Thoracic aorta (tissue), 2 donors: Measurements from ENCODE around the gene IL36RN. TPM values are rescaled to one million over a fixed set of nuclear protein-coding genes. Genes with fewer than 3 reads are reported as not detected.

ENCODE experiments used
- ATAC-seq: fragments of 150-250 bp; one replicate; pipeline ENCODE4 v1.8.0; 2017; ENCODE audit warnings: low read depth; ENCODE audit not compliant: insufficient number of reproducible peaks, low FRiP score
- DNase-seq: peaks from one replicate; pipeline ENCODE4 v3.0.0-alpha.2; 2020; ENCODE audit warnings: low spot score
- H3K27ac ChIP-seq, 2 donors: fragments of 200-600 bp; sonication (generic); 1 replicate in 1 of 2; 2 replicates in 1 of 2; pipeline ENCODE4 v1.5.1; 2016; ENCODE audit warnings: mild to moderate bottlenecking in 2 of 2, moderate library complexity in 2 of 2
- H3K27me3 ChIP-seq: fragments of 200-600 bp; sonication (generic); replicated peaks from 2 replicates; pipeline ENCODE4 v1.6.0; 2016; ENCODE audit warnings: mild to moderate bottlenecking; ENCODE audit not compliant: insufficient read depth
- H3K36me3 ChIP-seq: fragments of 200-600 bp; sonication (generic); one replicate; pipeline ENCODE4 v1.5.1; 2016
- H3K4me1 ChIP-seq, 2 donors: fragments of 200-600 bp; sonication (generic); 1 replicate in 1 of 2; 2 replicates in 1 of 2; pipeline versions ENCODE4 v1.5.1 to v1.6.0; 2016; ENCODE audit warnings: low read depth in 2 of 2, mild to moderate bottlenecking in 1 of 2; ENCODE audit not compliant: control insufficient read depth in 1 of 2
- H3K4me3 ChIP-seq: fragments of 200-600 bp; sonication (generic); 2 replicates; pipeline ENCODE4 v1.5.1; 2016; ENCODE audit warnings: mild to moderate bottlenecking
- H3K9me3 ChIP-seq: fragments of 200-600 bp; sonication (generic); 2 replicates; pipeline ENCODE4 v1.5.1; 2016
- CTCF ChIP-seq: fragments of 200-600 bp; sonication (generic); IDR thresholded peaks from one replicate; pipeline ENCODE4 v1.5.1; 2019; ENCODE audit warnings: antibody characterized with exemption
- total RNA-seq, 2 donors: library from RNA; depleted of rRNA; stranded (reverse); fragments of >200 nt; gene quantifications; one replicate each; pipeline versions ENCODE4 v1.1.0 to v1.2.3, GENCODE V29; 2016

The IL36RN gene
- total RNA-seq, 2 donors from 2014 or later = not detected

DNA sequence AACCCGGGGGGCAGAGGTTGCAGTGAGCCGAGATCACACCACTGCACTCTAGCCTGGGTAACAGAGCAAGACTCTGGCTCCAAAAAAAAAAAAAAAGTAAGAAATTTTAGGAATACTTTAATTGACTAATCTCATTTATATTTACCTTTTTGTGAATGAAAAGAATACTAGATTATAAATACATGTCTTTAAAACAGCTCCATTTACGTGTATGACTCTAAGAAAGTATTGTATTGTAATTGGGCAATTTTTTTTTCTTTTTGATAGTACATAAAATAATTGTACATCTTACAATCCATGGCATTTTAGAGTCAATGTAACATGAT lies 45.7 kb upstream of the IL36RN start:
- DNase-seq (no peak), ATAC-seq (no peak)
- no peaks in the 10 kb centered on the region for H3K9me3 ChIP-seq
- H3K36me3 ChIP-seq = no peaks in the 10 kb centered on the region
- no peaks in the 10 kb centered on the region for H3K27me3 ChIP-seq
- no peaks in the 10 kb centered on the region for H3K4me1 ChIP-seq
- H3K4me3 ChIP-seq = no peak overlapping the region
- TF ChIP-seq CTCF = no peak
- H3K27ac ChIP-seq = no peak overlapping the region

DNA sequence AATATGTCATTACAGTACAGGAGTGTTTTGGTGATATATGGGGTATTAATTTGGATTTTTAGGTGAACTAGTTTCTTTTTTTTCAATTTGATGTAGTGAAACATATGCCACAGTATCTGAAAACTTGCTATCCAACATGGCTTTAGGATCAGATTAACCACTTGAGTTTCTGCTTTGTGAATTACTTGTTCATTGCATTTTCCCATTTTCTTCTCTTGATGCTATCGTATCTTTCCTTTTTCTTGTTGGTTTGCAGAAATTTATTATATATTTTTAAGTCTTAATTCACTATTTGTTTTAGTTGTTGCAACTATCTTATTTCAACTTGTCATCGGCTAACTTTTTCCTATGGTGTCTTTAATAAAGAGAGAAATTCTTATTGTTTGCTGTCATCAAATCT lies 44.9 kb upstream of the IL36RN start:
- no peak for DNase-seq
- Histone ChIP-seq H3K36me3 (no peaks in the 10 kb centered on the region), H3K27ac (no peak overlapping the region), H3K4me3 (no peak overlapping the region), H3K9me3 (no peaks in the 10 kb centered on the region), H3K27me3 (no peaks in the 10 kb centered on the region), H3K4me1 (no peaks in the 10 kb centered on the region)
- TF ChIP-seq CTCF = no peak
- ATAC-seq = no peak

DNA sequence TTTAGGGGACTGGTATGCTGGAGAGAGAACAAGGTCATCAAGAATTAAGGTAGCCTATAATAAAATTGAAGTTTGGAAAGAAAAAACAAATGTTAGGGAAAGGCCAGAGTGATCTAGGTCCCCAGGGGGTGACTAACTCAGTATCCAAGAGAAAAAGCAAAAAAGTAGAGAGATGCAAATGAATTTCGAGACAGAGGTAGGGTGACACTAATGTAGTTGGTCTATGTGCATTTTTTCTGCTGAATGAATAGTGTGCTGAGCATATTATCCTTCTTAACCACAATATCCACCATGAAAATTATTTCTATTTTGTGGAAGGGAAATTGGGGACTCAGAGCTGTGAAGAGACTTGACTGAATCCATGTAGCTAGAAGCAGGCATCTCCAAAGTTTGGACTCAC lies 44.0 kb upstream of the IL36RN start:
- ATAC-seq = no peak
- no peak for TF ChIP-seq CTCF

GRCh38 chr2:113015655-113016054 lies 43.3 kb upstream of the IL36RN start:
- no peaks in the 10 kb centered on the region for H3K27me3 ChIP-seq
- DNase-seq = no peak
- no peaks in the 10 kb centered on the region for H3K9me3 ChIP-seq
- H3K4me1 ChIP-seq = no peaks in the 10 kb centered on the region
- TF ChIP-seq CTCF = no peak
- H3K4me3 ChIP-seq = no peak overlapping the region
- H3K27ac ChIP-seq = no peak overlapping the region
- ATAC-seq = no peak
- no peaks in the 10 kb centered on the region for H3K36me3 ChIP-seq

More for the DNA sequence above, 44.0 kb upstream of the IL36RN start:
- H3K27ac ChIP-seq = no peak overlapping the region
- no peaks in the 10 kb centered on the region for H3K27me3 ChIP-seq
- DNase-seq = no peak
- H3K4me3 ChIP-seq = no peak overlapping the region
- no peaks in the 10 kb centered on the region for H3K4me1 ChIP-seq
- no peaks in the 10 kb centered on the region for H3K36me3 ChIP-seq
- no peaks in the 10 kb centered on the region for H3K9me3 ChIP-seq

DNA sequence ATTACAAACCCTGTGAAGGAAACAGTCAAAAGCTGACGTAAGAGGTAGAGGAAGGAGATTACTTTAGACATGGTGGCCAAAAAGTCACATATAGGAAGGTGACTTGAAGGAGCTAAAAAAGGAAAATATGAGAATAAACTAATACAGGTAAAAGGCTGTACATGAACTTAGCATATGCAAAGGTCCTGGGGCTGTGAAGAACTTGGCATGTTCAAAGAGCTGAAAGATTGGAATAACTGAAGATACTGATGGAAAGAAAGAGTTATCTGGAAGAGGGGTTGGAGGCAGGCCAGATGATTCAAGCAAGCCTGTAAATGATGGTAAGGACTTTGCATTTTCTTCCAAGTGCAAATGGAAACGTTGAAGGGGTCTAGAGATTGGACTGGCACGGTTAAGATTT lies 40.5 kb upstream of the IL36RN start:
- Histone ChIP-seq H3K9me3 (no peaks in the 10 kb centered on the region), H3K27me3 (no peaks in the 10 kb centered on the region), H3K27ac (no peak overlapping the region), H3K36me3 (no peaks in the 10 kb centered on the region), H3K4me1 (no peaks in the 10 kb centered on the region), H3K4me3 (no peak overlapping the region)
- ATAC-seq (no peak), DNase-seq (no peak)
- no peak for TF ChIP-seq CTCF
